Heart right ventricle (tissue), 16 donors: ENCODE results near the gene SLIT1. TPM values are rescaled to one million over a fixed set of nuclear protein-coding genes. Genes with fewer than 3 reads are reported as not detected.

Experiments
- ATAC-seq, 8 donors: fragments of 200-7000 bp; cut with Tn5 transposase; one replicate each; pipeline ENCODE4 v1.9.1; 2020; ENCODE audit warnings: mild to moderate bottlenecking in 8 of 8, moderate library complexity in 8 of 8, moderate number of reproducible peaks in 1 of 8
- DNase-seq, 2 donors: peaks; one replicate each; pipeline ENCODE4 v3.0.0-alpha.2; 2020
- H3K27ac ChIP-seq, 10 donors: fragments of 200-600 bp; sonication (generic) in 2 of 10; one replicate each; pipeline versions ENCODE4 v1.5.0 to v1.8.0; 2020 to 2022; ENCODE audit warnings: mild to moderate bottlenecking in 3 of 10
- H3K27me3 ChIP-seq, 7 donors: fragments of 200-600 bp; one replicate each; pipeline ENCODE4 v1.8.0; 2021 to 2022; ENCODE audit warnings: mild to moderate bottlenecking in 2 of 7
- H3K36me3 ChIP-seq, 9 donors: fragments of 200-600 bp; sonication (generic) in 1 of 9; one replicate each; pipeline versions ENCODE4 v1.5.0 to v1.8.0; 2020 to 2022; ENCODE audit warnings: mild to moderate bottlenecking in 2 of 9
- H3K4me1 ChIP-seq, 9 donors: fragments of 200-600 bp; sonication (generic) in 1 of 9; one replicate each; pipeline versions ENCODE4 v1.5.0 to v1.8.0; 2020 to 2022; ENCODE audit warnings: mild to moderate bottlenecking in 4 of 9
- H3K4me3 ChIP-seq, 10 donors: fragments of 200-600 bp; sonication (generic) in 2 of 10; one replicate each; pipeline versions ENCODE4 v1.5.0 to v1.8.0; 2020 to 2022; ENCODE audit warnings: mild to moderate bottlenecking in 7 of 10, moderate library complexity in 2 of 10
- H3K9me3 ChIP-seq, 11 donors: fragments of 200-600 bp in 10 of 11; sonication (generic) in 2 of 11; one replicate each; pipeline versions ENCODE4 v1.5.0 to v1.8.0; 2013 to 2022; ENCODE audit warnings: mild to moderate bottlenecking in 2 of 11, control low read depth in 1 of 11, moderate library complexity in 1 of 11
- CTCF ChIP-seq, 9 donors: fragments of 200-600 bp; sonication (generic) in 2 of 9; IDR thresholded peaks; one replicate each; pipeline versions ENCODE4 v1.5.0 to v1.8.0; 2021 to 2022; ENCODE audit warnings: antibody characterized with exemption in 9 of 9, mild to moderate bottlenecking in 5 of 9, moderate library complexity in 1 of 9
- WGBS, 2 donors: extraction: QIAGEN DNeasy Blood & Tissue Kit; methylation state at CpG; one replicate each; pipeline ENCODE4 v1.1.7; 2013; ENCODE audit warnings: inconsistent platforms in 1 of 2; 5-methylcytosine and 5-hydroxymethylcytosine counted together
- intact Hi-C, 10 donors: fragments of 100-400 bp; cut with DNase I; formaldehyde crosslinking; loops; one replicate each; pipeline versions ENCODE4 v1.11.1 to v1.14.2; 2022
- polyA plus RNA-seq, 2 donors: library from polyadenylated mRNA; stranded (reverse); fragments of 200-250 nt; gene quantifications; one replicate each; pipeline ENCODE4 v1.2.3, GENCODE V29; 2013
- total RNA-seq, 10 donors: library from RNA; stranded (reverse); fragmentation: NEBNext Ultra II Directional in 3 of 10; extraction: Animal tissue kit (Norgen Biotek cat#: 25700) in 3 of 10; gene quantifications; one replicate each; pipeline versions ENCODE4 v1.2.1 to v1.2.4, GENCODE V29; 2021 to 2023
- donor health status: Arrhythmogenic right ventricular cardiomyopathy.
- donor health status: ischemic (EF 13 %, LVEDD 7.1; RV severe dilation, severe dysfunction).
- donor health status: healthy with polysubstance abuse.
- donor health status: DM: no; HTN: yes; CAD: no.
- donor health status: DM: no; HTN: no; CAD: no.
- donor health status: ischemic (EF 25% LVEDD 6.9; RV normal size, moderate dysfunction).
- donor health status: ischemic (EF 25% LVEDD 5.7; RV mildly dilated, moderate dysfunction).
- donor health status: healthy.
- donor health status: DM: yes; HTN: yes; CAD: no.
- donor health status: Ischemic cardiomyopathy.
- donor health status: ischemic (EF 35%, LVEDD 5.7; RV mildly dilated, moderate dysfunction).
- donor health status: nonischemic (EF 11% LVEDD 7.7; RV severe dilation, severe dysfunction).
- donor health status: DM: yes; HTN: yes; CAD: no.
- donor health status: PGD.
- donor health status: ischemic (EF 29% LVEDD 5.4; RV normal size, mild dysfunction).
- donor health status: nonischemic (EF 23%, LVEDD 6.1; RV moderate dilation, normal function).

The SLIT1 gene
- total and polyA plus RNA-seq, 12 donors, result 0.04 to 0.31 (median 0.13) TPM; not detected in 1

DNA sequence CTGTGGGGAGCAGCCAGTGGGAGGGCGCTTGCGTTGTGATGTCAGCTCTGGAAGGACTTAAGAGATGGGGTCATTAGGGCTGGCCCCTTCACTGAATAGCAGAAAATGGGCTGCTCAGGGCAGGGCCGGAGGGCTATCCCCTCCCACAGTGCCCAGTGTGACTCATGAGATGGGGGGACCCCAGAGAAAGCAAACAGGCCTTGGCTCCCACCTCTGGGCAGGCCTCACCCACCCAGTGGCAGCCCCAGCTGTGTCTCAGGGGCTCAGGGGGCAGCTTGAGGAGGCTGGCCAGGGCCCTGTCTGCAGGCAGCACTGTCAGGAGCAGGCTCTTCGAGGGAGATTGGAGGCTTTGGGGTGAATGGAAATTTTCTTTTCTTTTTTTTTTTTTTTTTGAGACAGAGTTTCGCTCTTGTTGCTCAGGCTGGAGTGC is 168.3 kb downstream of the SLIT1 start:
- peaks cover 0 to 21% (median 14%) of the 10 kb centered on the region in 9 donors for H3K4me1 ChIP-seq
- WGBS, 2 donors, result 84 to 86% methylated on average over 5 of the region's 5 CpGs
- H3K36me3 ChIP-seq, result no peaks in the 10 kb centered on the region
- no peak overlapping the region for H3K4me3 ChIP-seq
- no peak overlapping the region for H3K27ac ChIP-seq
- intact Hi-C loops, result loop anchor here in 2 of 10 donors (5.0 to 10.0 kb wide), 2 partner anchors 93 to 250 kb away; no protein-coding TSS in a partner anchor
- H3K27me3 ChIP-seq, result no peaks in the 10 kb centered on the region
- ATAC-seq (no peak), DNase-seq (no peak)
- no peak for TF ChIP-seq CTCF (IDR thresholded peaks at IDR 0.05)
- no peaks in the 10 kb centered on the region for H3K9me3 ChIP-seq

DNA sequence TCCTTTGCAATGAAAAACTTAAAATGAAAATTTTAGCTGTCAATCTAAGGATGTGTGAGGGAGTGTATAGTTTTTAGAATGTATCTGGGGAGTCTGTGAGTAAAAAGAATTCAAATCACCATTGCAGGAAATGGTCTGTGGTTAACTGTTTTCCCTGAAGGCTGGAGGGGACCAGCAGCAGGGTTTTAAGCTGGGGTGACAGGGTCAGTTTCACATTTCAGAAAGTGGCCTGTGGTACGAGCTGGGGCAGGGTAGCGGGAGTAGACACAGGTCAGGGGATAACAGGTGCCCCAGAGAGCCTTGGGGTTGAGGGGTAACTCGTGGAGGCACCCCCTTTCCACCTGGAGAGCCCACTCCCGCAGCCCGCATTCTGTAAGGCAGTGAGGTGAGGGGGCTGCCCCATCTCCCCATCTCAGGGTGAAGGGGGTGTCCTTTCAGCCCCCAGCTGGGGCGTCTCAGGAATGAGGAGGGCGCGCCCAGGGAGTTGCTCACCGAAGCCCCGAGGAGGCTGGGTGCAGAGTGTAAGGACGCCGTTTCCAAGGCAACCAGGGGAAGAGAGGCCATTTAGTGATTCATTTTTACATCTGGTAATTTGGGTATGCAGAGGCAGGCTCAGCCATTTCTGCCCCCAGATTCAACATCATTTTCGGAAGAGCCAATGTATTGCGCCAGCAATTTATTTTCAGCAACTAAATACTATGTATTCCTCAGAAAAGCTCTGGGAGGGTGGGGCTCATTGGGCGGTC is 168.9 kb downstream of the SLIT1 start:
- WGBS, 2 donors, result 82 to 84% methylated on average over 15 of the region's 15 CpGs

GRCh38 chr10:97015240-97015639 is 170.5 kb downstream of the SLIT1 start:
- H3K9me3 ChIP-seq, result no peaks in the 10 kb centered on the region
- ATAC-seq, result no peak
- DNase-seq, result no peak
- H3K4me1 ChIP-seq, result peaks cover 0 to 6% (median under 1%) of the 10 kb centered on the region in 9 donors
- H3K4me3 ChIP-seq, result no peak overlapping the region
- no peak overlapping the region for H3K27ac ChIP-seq
- intact Hi-C loops, result loop anchor here in 2 of 10 donors (5.0 to 10.0 kb wide), 2 partner anchors 90 to 248 kb away; no protein-coding TSS in a partner anchor
- TF ChIP-seq CTCF (IDR thresholded peaks at IDR 0.05), result no peak
- no peaks in the 10 kb centered on the region for H3K27me3 ChIP-seq
- 28 to 53% methylated on average over 1 of the region's 1 CpG for WGBS, 2 donors
- no peaks in the 10 kb centered on the region for H3K36me3 ChIP-seq

More for the DNA sequence above, 168.9 kb downstream of the SLIT1 start:
- ATAC-seq (no peak), DNase-seq (no peak)
- Histone ChIP-seq H3K4me1 (peaks cover 0 to 21% (median 14%) of the 10 kb centered on the region in 9 donors), H3K27ac (no peak overlapping the region), H3K36me3 (no peaks in the 10 kb centered on the region), H3K4me3 (no peak overlapping the region), H3K27me3 (no peaks in the 10 kb centered on the region), H3K9me3 (no peaks in the 10 kb centered on the region)
- intact Hi-C loops, result loop anchor here in 2 of 10 donors (5.0 to 10.0 kb wide), 2 partner anchors 92 to 250 kb away; no protein-coding TSS in a partner anchor
- TF ChIP-seq CTCF (IDR thresholded peaks at IDR 0.05), result no peak

DNA sequence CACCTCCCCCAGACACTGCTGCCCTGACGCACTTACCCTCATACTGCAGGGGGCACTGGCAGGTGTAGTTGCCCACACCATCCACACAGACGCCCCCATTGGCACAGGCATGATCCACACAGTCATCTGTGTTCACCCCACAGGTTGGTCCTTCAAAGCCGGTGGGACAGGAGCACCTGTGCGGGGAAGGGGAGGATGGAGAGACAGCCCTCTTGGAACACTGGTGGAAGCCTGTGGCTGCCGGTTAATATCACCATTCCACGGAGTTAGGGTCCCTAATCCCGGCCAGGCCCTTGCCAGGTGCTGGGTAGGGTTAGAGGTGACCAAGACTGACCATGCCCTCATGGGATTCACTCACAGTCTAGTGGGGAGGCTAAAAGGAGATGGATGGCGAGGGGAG is 171.8 kb downstream of the SLIT1 start:
- Histone ChIP-seq H3K27ac (no peak overlapping the region), H3K36me3 (no peaks in the 10 kb centered on the region), H3K4me3 (no peak overlapping the region), H3K27me3 (no peaks in the 10 kb centered on the region), H3K9me3 (peaks cover 0 to 4% (median 0%) of the 10 kb centered on the region in 11 donors), H3K4me1 (no peaks in the 10 kb centered on the region)
- no peak for ATAC-seq
- TF ChIP-seq CTCF (IDR thresholded peaks at IDR 0.05), result no peak
- no peak for DNase-seq
- 86 to 90% methylated on average over 8 of the region's 8 CpGs for WGBS, 2 donors
- intact Hi-C loops, result loop anchor here in 1 of 10 donors (10.0 kb wide), 1 partner anchor 89 kb away; no protein-coding TSS in a partner anchor
